Body of pancreas (tissue), 4 donors: ENCODE measurements around the gene MAP3K4. TPM values are rescaled to one million over a fixed set of nuclear protein-coding genes. Genes with fewer than 3 reads are reported as not detected.

Experiments used
- ATAC-seq: fragments of 150-250 bp; one replicate; pipeline ENCODE4 v1.9.1; 2016
- DNase-seq, 4 donors: peaks; one replicate each; pipeline ENCODE4 v3.0.0-alpha.2; 2019
- H3K27ac ChIP-seq, 4 donors: fragments of 200-600 bp; sonication (generic); 1 replicate in 3 of 4; 2 replicates in 1 of 4; pipeline versions ENCODE4 v1.5.1 to v1.6.1; 2016 to 2019; ENCODE audit warnings: mild to moderate bottlenecking in 1 of 4, mixed read lengths in 1 of 4, moderate library complexity in 1 of 4
- H3K27me3 ChIP-seq, 2 donors: fragments of 200-600 bp; sonication (generic); one replicate each; pipeline ENCODE4 v1.6.0; 2016; ENCODE audit warnings: mild to moderate bottlenecking in 1 of 2
- H3K36me3 ChIP-seq, 2 donors: fragments of 200-600 bp; sonication (generic); replicated peaks in 1 of 2; 2 replicates each; pipeline ENCODE4 v1.5.1; 2016; ENCODE audit warnings: low read depth in 2 of 2; ENCODE audit not compliant: insufficient read depth in 1 of 2
- H3K4me1 ChIP-seq: fragments of 200-600 bp; sonication (generic); one replicate; pipeline ENCODE4 v1.6.0; 2016
- H3K4me3 ChIP-seq, 2 donors: fragments of 200-600 bp; sonication (generic); 1 replicate in 1 of 2; 2 replicates in 1 of 2; pipeline ENCODE4 v1.5.1; 2016 to 2019
- H3K9me3 ChIP-seq, 3 donors: fragments of 200-600 bp; sonication (generic); 1 replicate in 2 of 3; 2 replicates in 1 of 3; pipeline ENCODE4 v1.5.1; 2016
- POLR2A ChIP-seq, 3 donors: fragments of 450-650 bp; IDR thresholded peaks; one replicate each; pipeline ENCODE4 v1.6.1; 2016; ENCODE audit warnings: antibody characterized with exemption in 3 of 3, mild to moderate bottlenecking in 2 of 3
- WGBS, 2 donors: methylation state at CpG; one replicate each; pipeline ENCODE4 v1.1.5; 2017; 5-methylcytosine and 5-hydroxymethylcytosine counted together
- intact Hi-C: fragments of 100-400 bp; cut with DNase I; formaldehyde crosslinking; loops from one replicate; pipeline ENCODE4 v1.15.1; 2023
- total RNA-seq, 2 donors: library from RNA; depleted of rRNA; stranded (reverse); fragments of >200 nt; gene quantifications; one replicate each; pipeline ENCODE4 v1.1.0, GENCODE V29; 2016
- TF ChIP-seq, protein P1 (sequence below), 7 experiments: fragments of 450-650 bp in 4 of 7; fragments of 200-600 bp in 3 of 7; sonication (generic) in 3 of 7; IDR thresholded peaks; one replicate each; pipeline ENCODE4 v1.5.1; 2016 to 2019; ENCODE audit warnings: antibody characterized with exemption in 7 of 7

The MAP3K4 gene
- total RNA-seq, 2 donors from 2014 or later, result 20.1 to 31.4 TPM

DNA sequence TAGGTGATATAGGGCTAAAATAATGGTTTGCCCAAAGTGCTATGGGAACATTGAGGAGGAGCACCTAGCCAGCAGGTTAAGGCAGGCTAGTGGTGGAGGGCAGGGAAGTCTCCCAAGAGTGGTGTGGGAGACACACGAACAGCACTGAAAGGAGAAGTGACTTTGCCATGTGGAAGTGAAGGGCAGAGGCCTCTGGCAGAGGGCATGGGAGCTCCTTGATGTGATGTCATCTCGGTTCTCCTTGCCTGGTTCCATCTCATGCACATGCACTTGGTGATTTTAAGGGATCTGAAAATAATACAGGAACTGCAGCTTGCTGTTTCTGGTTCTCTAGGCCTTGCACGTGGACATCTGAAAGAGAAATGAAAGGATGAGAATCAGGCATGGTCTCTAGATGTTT, 4.7 kb upstream of the MAP3K4 start:
- Histone ChIP-seq H3K36me3 (no peaks in the 10 kb centered on the region), H3K9me3 (peaks cover 0 to 4% (median 0%) of the 10 kb centered on the region in 3 donors), H3K4me3 (no peak overlapping the region), H3K27ac (no peak overlapping the region), H3K27me3 (no peaks in the 10 kb centered on the region), H3K4me1 (no peaks in the 10 kb centered on the region)
- ATAC-seq (no peak), DNase-seq (no peak)
- intact Hi-C loops, result no loop called here
- 71% methylated on average over 3 of the region's 3 CpGs for WGBS, 2 donors
- no peak for TF ChIP-seq POLR2A (IDR thresholded peaks at IDR 0.05)
- TF ChIP-seq, protein P1, sequence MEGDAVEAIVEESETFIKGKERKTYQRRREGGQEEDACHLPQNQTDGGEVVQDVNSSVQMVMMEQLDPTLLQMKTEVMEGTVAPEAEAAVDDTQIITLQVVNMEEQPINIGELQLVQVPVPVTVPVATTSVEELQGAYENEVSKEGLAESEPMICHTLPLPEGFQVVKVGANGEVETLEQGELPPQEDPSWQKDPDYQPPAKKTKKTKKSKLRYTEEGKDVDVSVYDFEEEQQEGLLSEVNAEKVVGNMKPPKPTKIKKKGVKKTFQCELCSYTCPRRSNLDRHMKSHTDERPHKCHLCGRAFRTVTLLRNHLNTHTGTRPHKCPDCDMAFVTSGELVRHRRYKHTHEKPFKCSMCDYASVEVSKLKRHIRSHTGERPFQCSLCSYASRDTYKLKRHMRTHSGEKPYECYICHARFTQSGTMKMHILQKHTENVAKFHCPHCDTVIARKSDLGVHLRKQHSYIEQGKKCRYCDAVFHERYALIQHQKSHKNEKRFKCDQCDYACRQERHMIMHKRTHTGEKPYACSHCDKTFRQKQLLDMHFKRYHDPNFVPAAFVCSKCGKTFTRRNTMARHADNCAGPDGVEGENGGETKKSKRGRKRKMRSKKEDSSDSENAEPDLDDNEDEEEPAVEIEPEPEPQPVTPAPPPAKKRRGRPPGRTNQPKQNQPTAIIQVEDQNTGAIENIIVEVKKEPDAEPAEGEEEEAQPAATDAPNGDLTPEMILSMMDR (IDR thresholded peaks at IDR 0.05), result no peak

DNA sequence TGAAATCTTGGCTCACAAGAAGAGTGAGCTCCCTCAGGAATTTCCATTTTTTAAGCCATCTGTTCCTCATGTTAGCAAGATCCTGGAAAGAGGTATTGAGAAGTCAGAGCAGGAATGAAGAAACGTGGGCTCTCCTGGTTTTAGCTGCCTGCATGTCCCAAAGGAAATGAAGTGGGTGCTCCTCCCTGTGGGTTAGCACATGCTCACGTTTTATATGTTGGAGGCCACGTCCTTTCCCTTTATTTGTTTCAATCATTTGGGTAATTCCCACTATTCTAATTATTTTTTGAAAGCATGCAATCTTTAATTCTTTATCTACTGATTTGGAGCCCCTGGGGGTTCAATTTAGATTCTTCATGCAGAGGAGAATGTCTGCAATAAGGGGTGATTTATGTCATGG, 4.3 kb upstream of the MAP3K4 start:
- H3K4me1 ChIP-seq, result no peaks in the 10 kb centered on the region
- intact Hi-C loops, result no loop called here
- H3K27ac ChIP-seq, result no peak overlapping the region
- ATAC-seq, result no peak
- no peaks in the 10 kb centered on the region for H3K36me3 ChIP-seq
- no peak for DNase-seq
- no peak overlapping the region for H3K4me3 ChIP-seq
- TF ChIP-seq, protein P1 (IDR thresholded peaks at IDR 0.05), result no peak
- TF ChIP-seq POLR2A (IDR thresholded peaks at IDR 0.05), result no peak
- H3K9me3 ChIP-seq, result peaks cover 0 to 4% (median 0%) of the 10 kb centered on the region in 3 donors
- no peaks in the 10 kb centered on the region for H3K27me3 ChIP-seq
- WGBS, 2 donors, result 88% methylated on average over 3 of the region's 3 CpGs

DNA sequence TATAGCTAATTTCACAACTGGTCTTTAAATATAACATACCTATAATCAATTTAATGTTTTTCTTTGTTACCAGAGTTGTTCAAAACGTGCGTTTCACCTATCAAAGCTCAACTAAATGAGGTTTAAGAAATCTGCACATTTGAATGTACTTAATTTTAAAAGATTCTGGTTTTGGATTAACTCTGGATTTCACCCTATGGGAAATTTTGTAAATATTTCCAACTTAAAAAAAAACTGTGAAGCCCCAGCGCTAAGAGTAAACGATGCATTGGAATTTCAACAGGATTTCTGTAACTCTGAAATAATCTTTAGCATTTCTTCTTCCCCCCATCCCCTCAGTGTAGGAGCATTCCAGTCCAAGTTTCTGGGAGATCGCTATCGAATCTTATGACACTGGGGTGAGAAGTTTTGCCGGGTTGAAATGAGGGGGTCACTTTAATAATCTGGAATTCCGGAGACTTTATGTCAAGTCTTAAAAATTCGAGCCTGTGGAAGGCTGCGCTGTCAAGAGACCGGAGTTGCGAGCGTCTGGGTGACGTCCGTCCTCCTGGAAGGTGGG, 643 bp upstream of the MAP3K4 start:
- no peak for DNase-seq
- peak overlapping the region; percentile 79 to 97 (median 90) for H3K27ac ChIP-seq
- ATAC-seq, result peak; percentile 1
- no peaks in the 10 kb centered on the region for H3K36me3 ChIP-seq
- H3K4me1 ChIP-seq, result peaks cover 16% of the 10 kb centered on the region
- no peaks in the 10 kb centered on the region for H3K9me3 ChIP-seq
- intact Hi-C loops, result no loop called here
- WGBS, 2 donors, result 1% methylated on average over 15 of the region's 15 CpGs
- no peaks in the 10 kb centered on the region for H3K27me3 ChIP-seq
- peak overlapping the region; percentile 95 to 99 for H3K4me3 ChIP-seq
- TF ChIP-seq, protein P1 (IDR thresholded peaks at IDR 0.05), result no peak
- TF ChIP-seq POLR2A (IDR thresholded peaks at IDR 0.05), result no peak

DNA sequence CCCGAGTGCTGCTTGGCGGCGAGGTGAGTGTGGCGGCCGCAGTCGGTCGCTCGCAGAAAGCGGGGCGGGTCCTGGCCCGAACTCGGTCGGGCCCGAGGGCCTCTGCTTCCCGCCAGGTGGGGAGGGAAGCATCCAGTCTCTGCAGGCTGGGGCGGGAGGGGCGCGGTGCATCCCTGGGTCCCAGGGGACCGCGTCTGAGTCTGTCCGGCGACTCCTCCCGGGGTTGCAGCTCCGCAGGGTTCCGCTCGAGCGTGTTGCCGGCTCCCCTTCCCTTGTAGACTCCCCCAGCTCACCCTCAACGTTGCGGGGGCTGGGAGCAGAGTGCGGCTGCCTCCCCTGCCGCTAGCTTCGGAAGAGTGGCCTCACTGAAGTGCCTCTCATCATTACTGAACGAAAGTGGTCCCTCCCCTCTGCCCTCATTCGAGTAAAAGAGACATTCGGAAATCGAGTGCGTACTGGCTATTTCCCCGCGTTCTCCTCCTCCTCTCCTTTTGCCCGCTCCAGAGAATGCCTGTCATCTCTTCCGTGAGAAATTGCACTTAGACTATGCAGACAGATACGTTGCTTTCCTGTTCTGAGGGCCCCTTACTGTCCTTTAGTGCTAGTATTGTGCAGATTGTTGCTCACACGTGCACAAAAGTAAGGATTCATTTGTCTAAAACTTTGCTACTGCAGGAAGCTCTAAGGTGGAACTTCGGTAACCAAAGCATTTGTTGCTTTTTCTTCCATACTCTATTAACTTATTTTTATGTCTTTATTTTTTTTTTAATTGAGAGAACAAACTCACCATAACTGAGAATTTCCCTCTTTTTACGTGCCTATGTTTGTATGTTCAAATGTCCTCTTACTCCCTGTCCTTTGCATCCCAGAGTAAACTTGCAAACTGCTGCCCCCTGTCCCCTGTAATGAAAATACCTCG, 751 bp downstream of the MAP3K4 start:
- Histone ChIP-seq H3K27me3 (no peaks in the 10 kb centered on the region), H3K9me3 (no peaks in the 10 kb centered on the region), H3K4me1 (peaks cover 24% of the 10 kb centered on the region), H3K36me3 (no peaks in the 10 kb centered on the region), H3K4me3 (peak overlapping the region; percentile 95 to 99), H3K27ac (peak overlapping the region; percentile 79 to 97 (median 90))
- 0 to 1% methylated on average over 16 to 38 of the region's 47 CpGs for WGBS, 2 donors
- TF ChIP-seq POLR2A (IDR thresholded peaks at IDR 0.05), result no peak
- TF ChIP-seq, protein P1 (IDR thresholded peaks at IDR 0.05), result peak; percentile 26 to 66 (median 51)
- ATAC-seq (peak; percentile 37), DNase-seq (peak; percentile 45 to 65 (median 60))
- intact Hi-C loops, result no loop called here
